SK-N-SH treated with all-trans-retinoic acid at 6 μM for 48 hours (cell line): ENCODE measurements around the gene INPP5J.

Experiments used
- ATAC-seq: fragments of 200-7000 bp; cut with Tn5 transposase; 3 replicates; pipeline ENCODE4 v1.9.1; 2020; ENCODE audit warnings: mild to moderate bottlenecking, moderate library complexity
- ARNTL ChIP-seq: fragments of 450-650 bp; formaldehyde crosslinking; IDR thresholded peaks from 2 replicates; pipeline ENCODE4 v1.5.0; 2020; ENCODE audit warnings: low read depth, mild to moderate bottlenecking, moderate library complexity, borderline replicate concordance
- BACH2 ChIP-seq: fragments of 250-450 bp; sonication (Bioruptor Pico); IDR thresholded peaks from 2 replicates; pipeline ENCODE4 v1.9.0; 2021; ENCODE audit warnings: mild to moderate bottlenecking, borderline replicate concordance
- CREB5 ChIP-seq: fragments of 250-450 bp; sonication (Bioruptor Pico); IDR thresholded peaks from 2 replicates; pipeline ENCODE4 v1.5.1; 2020; ENCODE audit warnings: low read depth, mild to moderate bottlenecking, moderate library complexity
- CSDC2 ChIP-seq: fragments of 250-450 bp; sonication (Bioruptor Pico); IDR thresholded peaks from 2 replicates; pipeline ENCODE4 v1.5.0; 2020; ENCODE audit warnings: mild to moderate bottlenecking, moderate library complexity
- CSRNP3 ChIP-seq: fragments of 250-450 bp; sonication (Bioruptor Pico); IDR thresholded peaks from 2 replicates; pipeline ENCODE4 v1.5.1; 2021; ENCODE audit warnings: mild to moderate bottlenecking, moderate library complexity
- ESRRG ChIP-seq: fragments of 250-450 bp; sonication (Bioruptor Pico); IDR thresholded peaks from 2 replicates; pipeline ENCODE4 v1.6.1; 2021; ENCODE audit warnings: mild to moderate bottlenecking
- GLIS3 ChIP-seq: fragments of 250-450 bp; sonication (Bioruptor Pico); IDR thresholded peaks from 2 replicates; pipeline ENCODE4 v1.5.0; 2020; ENCODE audit warnings: mild to moderate bottlenecking, moderate library complexity
- ISL1 ChIP-seq: fragments of 250-450 bp; sonication (Bioruptor Pico); IDR thresholded peaks from 2 replicates; pipeline ENCODE4 v2.1.2; 2022; ENCODE audit warnings: mild to moderate bottlenecking, moderate library complexity
- OSR1 ChIP-seq: fragments of 250-450 bp; sonication (Bioruptor Pico); IDR thresholded peaks from 2 replicates; pipeline ENCODE4 v1.8.0; 2022; ENCODE audit warnings: moderate library complexity, mild to moderate bottlenecking, inconsistent platforms
- PATZ1 ChIP-seq: fragments of 250-450 bp; sonication (Bioruptor Pico); IDR thresholded peaks from 2 replicates; pipeline ENCODE4 v1.8.0; 2020; ENCODE audit warnings: mild to moderate bottlenecking, moderate library complexity, borderline replicate concordance
- POU6F1 ChIP-seq: fragments of 250-450 bp; sonication (Bioruptor Pico); IDR thresholded peaks from 2 replicates; pipeline ENCODE4 v1.8.0; 2021; ENCODE audit warnings: low read depth, mild to moderate bottlenecking, moderate library complexity, borderline replicate concordance
- PPARA ChIP-seq: fragments of 250-450 bp; sonication (Bioruptor Pico); IDR thresholded peaks from 2 replicates; pipeline ENCODE4 v1.5.0; 2020; ENCODE audit warnings: mild to moderate bottlenecking, borderline replicate concordance
- RARB ChIP-seq: fragments of 250-450 bp; sonication (Bioruptor Pico); IDR thresholded peaks from 2 replicates; pipeline ENCODE4 v1.8.0; 2021; ENCODE audit warnings: mild to moderate bottlenecking, moderate library complexity
- SNAI2 ChIP-seq: fragments of 250-450 bp; sonication (Bioruptor Pico); IDR thresholded peaks from 2 replicates; pipeline ENCODE4 v1.5.0; 2020; ENCODE audit warnings: mild to moderate bottlenecking, moderate library complexity
- TCF4 ChIP-seq: fragments of 250-450 bp; sonication (Bioruptor Pico); IDR thresholded peaks from 2 replicates; pipeline ENCODE4 v1.8.0; 2021; ENCODE audit warnings: mild to moderate bottlenecking, moderate library complexity, borderline replicate concordance
- TSHZ2 ChIP-seq: fragments of 250-450 bp; sonication (Bioruptor Pico); IDR thresholded peaks from 2 replicates; pipeline ENCODE4 v1.5.0; 2020; ENCODE audit warnings: mild to moderate bottlenecking, moderate library complexity
- ZFP3 ChIP-seq: fragments of 250-450 bp; sonication (Bioruptor Pico); IDR thresholded peaks from 2 replicates; pipeline ENCODE4 v1.5.0; 2020; ENCODE audit warnings: mild to moderate bottlenecking, moderate library complexity
- ZFP30 ChIP-seq: fragments of 450-650 bp; formaldehyde crosslinking; IDR thresholded peaks from 2 replicates; pipeline ENCODE4 v1.5.0; 2022; ENCODE audit warnings: mild to moderate bottlenecking, moderate library complexity
- ZNF565 ChIP-seq: fragments of 450-650 bp; formaldehyde crosslinking; conservative IDR thresholded peaks from 2 replicates; pipeline ENCODE4 v1.5.0; 2020; ENCODE audit warnings: low read depth, mild to moderate bottlenecking, moderate library complexity
- ZNF70 ChIP-seq: fragments of 450-650 bp; formaldehyde crosslinking; IDR thresholded peaks from 2 replicates; pipeline ENCODE4 v1.5.0; 2020; ENCODE audit warnings: mild to moderate bottlenecking, moderate library complexity
- ZNF8 ChIP-seq: fragments of 450-650 bp; formaldehyde crosslinking; IDR thresholded peaks from 2 replicates; pipeline ENCODE4 v1.5.0; 2020; ENCODE audit warnings: mild to moderate bottlenecking, moderate library complexity

INPP5J gene

GRCh38 chr22:31090217-31091085 is 32.3 kb upstream of the INPP5J start (continued):
- TF ChIP-seq PATZ1: no peak

GRCh38 chr22:31091106-31091975 is 31.4 kb upstream of the INPP5J start:
- no peak for TF ChIP-seq ZNF8 (CRISPR knock-in tag)
- TF ChIP-seq PATZ1: no peak
- no peak for TF ChIP-seq ZFP3
- TF ChIP-seq ZNF70 (CRISPR knock-in tag): no peak
- TF ChIP-seq ISL1 (CRISPR knock-in tag): no peak
- no peak for TF ChIP-seq ZFP30 (CRISPR knock-in tag)
- no peak for TF ChIP-seq ZNF565
- ATAC-seq: no peak

- ATAC-seq: no peak
- TF ChIP-seq ZNF8 (CRISPR knock-in tag) (no peak), ESRRG (CRISPR knock-in tag) (no peak), OSR1 (CRISPR knock-in tag) (no peak), ZFP3 (no peak), ISL1 (CRISPR knock-in tag) (no peak), BACH2 (no peak), GLIS3 (CRISPR knock-in tag) (no peak), PPARA (CRISPR knock-in tag) (no peak), CSDC2 (CRISPR knock-in tag) (no peak), PATZ1 (no peak), POU6F1 (CRISPR knock-in tag) (no peak), ZNF565 (no peak), ZNF70 (CRISPR knock-in tag) (no peak), RARB (CRISPR knock-in tag) (no peak), CSRNP3 (CRISPR knock-in tag) (no peak), ARNTL (CRISPR knock-in tag) (no peak), SNAI2 (no peak), TSHZ2 (CRISPR knock-in tag) (no peak), CREB5 (CRISPR knock-in tag) (no peak), TCF4 (CRISPR knock-in tag) (no peak)
These were observed 30.6 kb upstream of the INPP5J start for GRCh38 chr22:31092161-31092560.
